Hepatocyte (in vitro differentiated cells): ENCODE measurements around the gene LDHB.

Experiments
- EZH2 ChIP-seq: fragments of 200-600 bp; sonication (generic); IDR thresholded peaks from 2 replicates; pipeline ENCODE4 v1.6.1; 2016; ENCODE audit warnings: antibody characterized with exemption, mild to moderate bottlenecking, borderline replicate concordance
- TF ChIP-seq, protein P1 (sequence below): fragments of 200-600 bp; sonication (generic); IDR thresholded peaks from 2 replicates; pipeline ENCODE4 v1.5.1; 2016; ENCODE audit warnings: antibody characterized with exemption, mild to moderate bottlenecking; ENCODE audit not compliant: poor library complexity

DNA sequence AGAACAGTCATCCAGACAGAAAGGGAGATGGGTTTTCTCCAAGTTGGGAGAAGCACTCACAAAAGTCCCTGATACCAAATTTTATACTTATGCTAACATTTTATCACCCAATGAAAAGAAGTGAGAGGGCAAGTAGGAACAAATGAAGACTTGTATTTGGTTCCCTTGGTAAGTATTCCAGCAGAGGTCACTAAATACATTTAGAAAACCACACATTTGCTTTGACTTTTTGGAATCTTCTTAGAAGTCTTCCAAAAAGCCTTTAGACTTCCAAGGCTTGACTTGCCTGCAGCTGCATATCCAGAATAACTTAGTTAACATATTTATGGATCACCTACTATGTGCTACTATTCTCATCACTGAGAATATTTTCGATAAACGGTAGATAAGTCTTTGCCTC is 49.9 kb downstream of the LDHB start:
- TF ChIP-seq, protein P1, sequence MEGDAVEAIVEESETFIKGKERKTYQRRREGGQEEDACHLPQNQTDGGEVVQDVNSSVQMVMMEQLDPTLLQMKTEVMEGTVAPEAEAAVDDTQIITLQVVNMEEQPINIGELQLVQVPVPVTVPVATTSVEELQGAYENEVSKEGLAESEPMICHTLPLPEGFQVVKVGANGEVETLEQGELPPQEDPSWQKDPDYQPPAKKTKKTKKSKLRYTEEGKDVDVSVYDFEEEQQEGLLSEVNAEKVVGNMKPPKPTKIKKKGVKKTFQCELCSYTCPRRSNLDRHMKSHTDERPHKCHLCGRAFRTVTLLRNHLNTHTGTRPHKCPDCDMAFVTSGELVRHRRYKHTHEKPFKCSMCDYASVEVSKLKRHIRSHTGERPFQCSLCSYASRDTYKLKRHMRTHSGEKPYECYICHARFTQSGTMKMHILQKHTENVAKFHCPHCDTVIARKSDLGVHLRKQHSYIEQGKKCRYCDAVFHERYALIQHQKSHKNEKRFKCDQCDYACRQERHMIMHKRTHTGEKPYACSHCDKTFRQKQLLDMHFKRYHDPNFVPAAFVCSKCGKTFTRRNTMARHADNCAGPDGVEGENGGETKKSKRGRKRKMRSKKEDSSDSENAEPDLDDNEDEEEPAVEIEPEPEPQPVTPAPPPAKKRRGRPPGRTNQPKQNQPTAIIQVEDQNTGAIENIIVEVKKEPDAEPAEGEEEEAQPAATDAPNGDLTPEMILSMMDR = peak; percentile 43
- no peak for TF ChIP-seq EZH2
